OCI-LY7 (cell line): Measurements from ENCODE around the gene FBLN2.

Source experiments
- CTCF ChIP-seq: fragments of 200-600 bp; sonication (generic); conservative IDR thresholded peaks from 2 replicates; pipeline ENCODE4 v1.5.1; 2014; ENCODE audit warnings: mild to moderate bottlenecking, antibody characterized with exemption, low read length, moderate library complexity, mixed read lengths
- EZH2phosphoT487 ChIP-seq: fragments of 200-600 bp; sonication (generic); IDR thresholded peaks from 2 replicates; pipeline ENCODE4 v1.6.1; 2018; ENCODE audit warnings: low read depth, borderline replicate concordance, mild to moderate bottlenecking, mixed run types, antibody characterized with exemption, low read length, moderate library complexity, mixed read lengths

- no peak for TF ChIP-seq CTCF
- TF ChIP-seq EZH2phosphoT487 = no peak
These were observed 4.1 kb downstream of the FBLN2 start for GRCh38 chr3:13552857-13553652.
